GM18858 (cell line): ENCODE measurements around the gene COA5.
A peak's percentile ranks its signal among the peaks of the same experiment; 100 is the strongest.

Experiments
- ATAC-seq: cut with Tn5 transposase; IDR thresholded peaks from one replicate; pipeline ENCODE4 v1.9.1; 2021; ENCODE audit not compliant: unreplicated experiment

The COA5 gene

DNA sequence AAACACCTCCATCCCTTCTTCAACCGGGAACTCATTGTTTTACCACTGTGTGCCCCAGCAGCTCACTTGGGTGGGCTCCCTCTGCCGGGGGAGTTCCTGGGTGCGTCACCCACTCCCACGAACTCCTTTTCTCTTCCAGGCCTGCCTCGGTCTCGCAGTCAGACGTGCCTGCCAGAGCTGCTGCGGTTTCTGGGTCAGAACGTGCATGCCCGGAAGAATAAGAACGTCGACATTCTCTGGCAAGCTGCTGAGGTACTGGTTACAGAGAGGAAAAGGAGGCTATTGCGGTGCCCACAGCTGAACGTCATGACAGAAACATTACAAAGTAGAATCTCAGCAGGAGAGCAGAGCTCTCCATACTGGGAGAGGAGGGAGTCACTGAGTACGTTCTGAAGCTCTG lies 35.6 kb downstream of the COA5 start:
- ATAC-seq, result no peak

DNA sequence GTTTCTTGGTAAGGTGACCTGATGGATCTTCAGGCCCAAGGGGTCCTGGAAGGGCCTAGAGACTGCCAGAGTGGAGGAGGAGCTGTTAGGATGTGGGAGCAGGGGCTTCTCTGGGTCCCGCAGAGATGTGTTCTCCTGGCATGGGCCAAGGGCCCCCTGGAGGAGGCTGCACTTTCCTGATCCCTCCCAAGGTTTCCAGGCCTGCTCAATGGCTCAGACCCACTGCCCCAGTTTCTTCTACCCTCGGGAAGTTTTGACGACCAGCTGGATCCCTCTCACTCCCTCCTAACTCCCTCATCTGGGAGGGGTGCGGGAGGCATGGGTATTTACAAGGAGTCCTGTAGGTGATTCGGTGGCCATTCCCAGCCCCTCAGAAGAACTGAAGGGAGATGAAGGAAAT lies 36.1 kb downstream of the COA5 start:
- ATAC-seq, result no peak

DNA sequence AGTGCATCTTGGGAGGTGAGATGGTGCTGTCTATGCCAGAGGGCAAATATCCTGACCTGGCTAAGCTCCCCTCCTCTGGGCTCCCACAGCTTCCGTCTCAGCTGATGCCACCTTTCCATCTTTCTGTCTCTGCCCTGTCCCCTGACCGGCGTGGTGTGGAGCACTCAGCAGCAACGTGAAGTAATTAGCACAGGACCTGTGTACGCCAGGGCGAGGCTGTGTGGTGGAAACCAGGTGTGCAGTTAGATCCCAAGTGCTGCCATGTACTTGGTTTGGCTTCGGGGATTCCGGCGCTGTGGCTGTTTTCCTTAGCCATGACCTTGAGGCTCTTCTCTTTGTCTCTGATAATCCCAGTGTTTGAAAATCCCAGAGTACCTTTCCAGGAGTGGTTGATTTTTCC lies 36.5 kb downstream of the COA5 start:
- ATAC-seq, result no peak

DNA sequence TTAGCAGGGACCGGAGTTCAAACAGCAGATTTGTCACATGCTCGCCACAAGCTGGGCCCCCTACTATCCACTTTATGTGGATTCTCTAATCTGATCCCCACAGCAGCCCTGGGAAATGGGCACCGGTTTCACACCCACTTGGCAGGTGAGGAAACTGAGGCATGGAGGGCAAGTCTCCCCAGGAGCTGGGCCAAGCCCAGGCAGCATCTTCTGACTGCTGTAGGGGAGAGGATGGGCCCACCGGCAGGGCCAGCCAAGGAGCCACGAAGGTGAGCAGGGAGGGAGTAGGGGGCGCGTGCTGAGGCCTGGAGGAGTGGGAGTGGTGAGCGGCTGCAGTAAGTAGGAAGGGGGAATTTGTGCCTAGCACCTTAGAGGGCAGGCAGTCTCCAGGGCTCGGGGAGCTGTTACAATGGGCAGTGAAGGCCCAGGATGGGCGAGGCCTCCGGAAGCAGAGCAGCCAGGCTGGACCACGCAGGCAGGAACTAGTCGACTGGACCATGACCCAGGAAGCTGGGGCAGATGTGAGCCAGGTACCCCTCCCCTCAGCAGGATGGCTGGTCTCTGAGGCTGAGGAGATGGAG lies 37.1 kb downstream of the COA5 start:
- ATAC-seq, result no peak

DNA sequence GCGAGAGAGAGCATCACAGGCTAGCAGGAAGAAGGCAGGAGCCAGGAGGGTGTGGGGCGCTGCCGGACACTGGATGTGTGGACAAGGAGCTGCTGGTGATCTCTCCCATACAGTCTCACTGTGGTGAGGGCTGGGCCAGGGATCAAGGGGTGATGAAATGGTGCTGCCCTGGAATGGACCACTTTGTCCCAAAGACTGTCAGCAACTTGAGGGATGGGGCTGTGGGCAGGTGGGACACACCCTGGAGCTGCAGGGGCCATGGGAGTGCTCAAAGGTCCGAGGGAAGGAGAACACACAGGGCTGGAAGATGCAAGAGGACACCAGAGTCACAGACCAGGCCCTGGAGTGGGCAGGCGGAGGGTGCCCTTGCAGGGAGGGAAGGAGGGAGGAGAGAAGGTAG lies 38.0 kb downstream of the COA5 start:
- ATAC-seq, result no peak

DNA sequence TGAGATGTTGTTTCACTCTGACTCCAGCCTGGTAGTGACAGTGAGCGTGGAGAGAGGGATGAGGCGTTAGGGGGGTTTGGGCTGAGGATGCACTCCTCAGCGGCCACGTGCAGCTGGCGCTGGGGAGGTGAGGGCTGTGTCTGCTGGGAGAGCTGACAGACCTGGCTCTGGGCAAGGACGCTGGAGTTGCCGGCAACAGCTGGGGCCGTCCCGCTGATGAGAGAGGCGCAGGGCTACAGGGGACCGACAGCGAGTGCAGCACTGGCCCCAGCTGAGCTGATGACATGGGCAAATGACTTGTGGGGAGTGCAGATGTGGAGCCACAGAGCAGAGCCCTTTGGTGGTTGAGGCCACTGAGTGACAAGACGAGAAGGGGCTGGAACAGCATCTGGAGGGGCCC lies 38.4 kb downstream of the COA5 start:
- ATAC-seq, result no peak

DNA sequence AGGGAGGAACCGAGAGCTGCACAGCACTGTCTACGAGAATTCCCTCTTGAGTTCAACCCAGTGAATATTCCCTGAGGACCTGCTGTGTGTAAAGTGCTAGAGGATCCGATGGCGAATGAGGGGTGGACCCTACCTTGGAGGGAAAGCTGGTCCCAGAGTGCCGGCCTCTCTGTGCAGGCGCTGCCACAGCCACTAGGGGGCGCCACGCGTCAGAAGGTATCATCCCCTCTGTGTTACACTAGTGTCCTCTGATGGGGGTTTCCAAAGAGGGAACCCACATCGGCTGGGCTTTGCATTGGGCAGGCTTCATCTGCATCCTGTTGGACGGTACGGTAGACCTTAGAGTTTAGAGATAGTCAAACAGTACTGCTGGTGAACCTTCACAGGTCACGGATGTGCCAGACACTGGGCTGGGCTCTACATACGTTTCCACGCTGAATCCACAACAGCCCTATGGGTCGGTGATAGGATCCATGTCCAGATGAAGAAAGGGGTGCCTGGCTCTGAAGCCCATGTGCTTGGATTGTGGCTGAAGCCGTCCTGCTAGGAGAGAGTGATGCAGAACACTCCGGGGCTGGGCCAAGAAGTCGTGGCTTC lies 39.0 kb downstream of the COA5 start:
- ATAC-seq, result no peak

DNA sequence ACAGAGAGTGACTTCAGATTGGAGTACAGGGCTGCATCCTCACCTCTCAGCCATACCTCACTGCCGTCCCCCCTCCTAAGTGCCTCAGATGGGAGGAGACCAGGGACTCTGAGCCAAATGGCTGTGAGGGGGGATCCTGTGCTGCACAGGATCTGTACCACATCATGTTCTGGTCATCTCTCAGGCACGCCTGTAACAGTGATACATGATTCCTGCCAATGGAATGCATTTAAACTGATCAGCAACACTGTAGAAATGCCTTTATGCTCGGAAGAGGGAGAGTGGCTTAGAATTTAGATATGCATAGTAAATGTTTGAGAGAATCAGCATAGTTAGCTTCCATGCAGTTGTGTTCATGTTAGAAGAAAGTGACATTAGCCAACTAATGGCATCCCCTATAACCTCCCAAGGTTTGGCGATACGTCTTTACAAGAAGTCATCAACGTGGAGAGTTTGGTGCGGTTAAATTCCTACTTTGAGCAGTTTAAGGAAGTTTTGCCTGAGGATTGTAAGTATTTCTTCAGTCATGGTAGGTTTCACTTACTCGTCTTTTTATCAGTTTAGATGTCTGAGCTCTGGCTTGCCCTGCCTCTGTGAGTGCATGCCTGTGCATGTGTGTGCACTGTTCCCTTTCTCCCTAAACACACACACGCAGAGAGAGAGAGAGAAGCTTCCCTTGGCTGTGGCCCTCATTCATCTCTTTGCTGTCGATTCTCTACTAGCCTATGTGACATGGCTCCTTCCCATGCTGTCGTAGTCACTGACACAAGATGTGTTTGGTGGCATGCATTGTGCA lies 40.0 kb downstream of the COA5 start:
- ATAC-seq, result no peak

DNA sequence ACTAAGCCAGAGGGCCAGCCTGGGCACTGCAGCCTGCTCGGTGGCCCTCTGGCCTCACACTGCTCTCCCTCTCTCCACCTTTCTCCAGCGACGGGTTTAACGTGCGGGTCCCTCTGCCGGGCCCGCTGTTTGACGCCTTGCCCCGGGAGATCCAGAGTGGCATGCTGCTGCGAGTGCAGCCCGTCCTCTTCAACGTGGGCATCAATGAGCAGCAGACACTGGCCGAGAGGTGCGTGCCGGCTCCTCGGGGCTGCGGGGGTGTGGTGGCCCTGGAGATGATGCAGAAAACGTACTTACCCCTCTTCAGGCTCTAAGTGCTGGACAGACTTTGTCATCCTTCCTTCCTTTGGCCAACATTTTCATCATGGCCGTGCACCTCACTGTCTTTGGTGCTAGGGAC lies 42.4 kb downstream of the COA5 start:
- no peak for ATAC-seq

DNA sequence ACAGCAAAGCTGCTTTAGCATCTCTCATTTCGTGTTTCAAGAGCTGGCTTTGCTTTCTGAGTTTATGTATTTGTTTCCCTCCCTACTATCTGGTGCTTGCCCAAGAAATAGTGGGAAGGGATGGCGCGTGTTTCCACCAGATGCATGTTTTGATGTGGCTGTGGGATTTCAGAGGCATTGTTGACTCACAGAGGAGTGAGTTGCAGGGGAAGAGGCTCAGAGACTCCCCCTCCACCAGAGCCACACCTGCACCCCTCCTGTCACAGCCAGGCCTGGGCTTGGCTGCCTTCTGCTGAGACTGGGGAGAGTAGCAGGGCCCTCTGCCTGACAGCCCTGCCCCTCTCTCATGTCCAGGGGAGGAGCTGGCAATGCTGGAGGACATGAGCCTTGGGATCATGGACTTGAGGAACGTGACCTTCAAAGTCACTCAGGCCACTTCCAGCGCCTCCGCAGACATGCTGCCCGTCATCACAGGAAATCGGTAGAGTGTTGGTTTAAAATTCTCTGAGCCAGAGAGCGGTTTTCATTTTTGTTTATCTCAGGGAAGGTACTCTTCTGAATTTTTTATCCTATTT lies 42.9 kb downstream of the COA5 start:
- no peak for ATAC-seq

DNA sequence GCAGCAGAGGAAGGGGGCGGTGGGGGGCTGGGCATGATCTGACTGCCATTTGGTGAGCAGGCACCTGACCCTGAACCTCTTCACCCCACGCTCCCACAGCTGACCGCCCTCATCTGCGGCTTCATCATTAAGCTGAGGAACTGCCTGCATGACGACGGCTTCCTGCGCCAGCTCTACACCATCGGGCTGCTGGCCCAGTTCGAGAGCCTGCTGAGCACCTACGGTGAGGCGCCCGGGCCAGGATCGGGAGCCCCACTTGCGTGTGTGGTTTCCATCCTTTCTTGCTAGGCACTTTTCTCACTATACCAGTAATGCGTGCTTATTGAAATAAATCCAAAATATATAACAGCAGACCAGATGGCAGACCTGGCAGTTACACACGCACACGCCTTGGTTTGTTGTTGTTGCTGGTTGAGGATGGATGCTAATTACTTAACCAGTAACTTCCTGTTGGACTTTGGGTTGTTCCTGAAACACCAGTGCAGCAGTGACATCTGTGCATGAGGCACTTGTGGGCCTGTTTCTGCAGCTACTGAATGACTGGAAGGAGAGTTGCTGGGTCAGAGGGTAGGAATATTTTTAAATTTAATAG lies 43.7 kb downstream of the COA5 start:
- ATAC-seq, result no peak

DNA sequence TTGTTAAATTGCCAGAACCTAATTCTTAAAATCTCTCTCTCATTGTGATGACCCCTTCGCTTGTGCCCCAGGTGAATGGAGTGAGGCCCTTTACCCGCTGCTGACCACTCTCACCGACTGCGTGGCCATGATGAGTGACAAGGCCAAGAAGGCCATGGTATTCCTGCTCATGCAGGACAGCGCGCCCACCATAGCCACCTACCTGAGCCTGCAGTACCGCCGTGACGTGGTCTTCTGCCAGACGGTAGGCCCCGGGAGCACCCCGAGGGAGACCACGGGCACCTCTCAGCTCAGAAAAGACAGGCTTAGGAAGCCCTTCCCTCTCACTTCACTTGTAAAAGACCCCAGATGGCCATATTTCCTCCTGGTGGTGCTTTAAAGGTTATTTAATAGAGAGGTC lies 44.9 kb downstream of the COA5 start:
- ATAC-seq, result no peak

DNA sequence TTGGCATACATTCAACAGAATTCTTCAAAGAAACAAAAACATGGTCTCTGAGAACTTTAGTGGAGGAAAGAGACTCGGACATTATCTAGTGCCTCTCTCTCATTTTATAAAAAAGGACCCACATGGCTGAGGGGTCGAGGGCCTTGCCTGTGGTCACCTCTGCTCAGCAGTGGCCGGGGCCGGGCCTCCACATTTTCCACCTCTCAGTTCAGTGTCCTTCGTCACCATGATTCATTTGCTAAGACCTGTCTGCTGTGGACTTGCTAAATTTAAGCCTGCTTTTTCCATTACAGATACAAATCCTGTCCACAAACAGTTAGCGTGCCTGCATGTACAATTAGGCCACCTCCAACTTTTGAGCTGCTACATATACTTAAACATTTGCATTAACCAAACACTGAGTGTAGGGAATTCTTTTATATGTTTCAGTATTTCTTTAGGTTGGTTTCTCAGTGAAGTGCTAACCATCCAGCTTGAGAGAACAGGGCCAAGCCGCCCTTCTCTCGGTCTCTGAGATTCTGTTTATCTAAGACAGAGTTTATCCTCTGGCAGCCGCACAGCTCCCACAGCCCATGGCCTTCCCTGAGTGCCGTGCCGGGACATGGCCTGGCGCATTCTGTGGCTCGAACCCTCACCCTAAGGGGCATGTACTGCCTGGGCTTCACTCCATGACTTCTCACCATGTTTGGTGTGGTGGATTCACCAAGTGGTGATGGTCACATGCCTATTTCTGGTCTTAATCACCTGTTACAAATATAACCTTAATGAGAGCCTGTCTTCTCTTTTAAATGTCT lies 46.2 kb downstream of the COA5 start:
- no peak for ATAC-seq

DNA sequence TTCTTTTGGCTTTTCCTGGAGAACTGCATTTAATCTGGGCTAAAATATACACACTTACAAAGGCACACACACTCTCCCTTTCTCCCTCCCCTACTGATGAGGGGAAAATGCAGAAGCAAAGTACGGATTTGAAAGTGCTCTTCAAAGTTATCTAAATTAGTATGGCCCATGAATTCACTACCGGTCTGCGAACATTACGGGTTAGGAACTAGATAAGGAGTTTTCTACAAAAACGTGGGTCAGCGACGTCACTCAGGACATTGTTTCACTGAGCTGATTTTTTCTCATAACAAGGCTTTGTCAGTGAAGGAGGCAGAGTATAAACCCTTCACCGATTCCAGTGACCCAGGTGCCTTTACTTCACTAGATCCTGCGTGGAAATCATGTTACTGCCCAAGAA lies 47.3 kb downstream of the COA5 start:
- no peak for ATAC-seq

DNA sequence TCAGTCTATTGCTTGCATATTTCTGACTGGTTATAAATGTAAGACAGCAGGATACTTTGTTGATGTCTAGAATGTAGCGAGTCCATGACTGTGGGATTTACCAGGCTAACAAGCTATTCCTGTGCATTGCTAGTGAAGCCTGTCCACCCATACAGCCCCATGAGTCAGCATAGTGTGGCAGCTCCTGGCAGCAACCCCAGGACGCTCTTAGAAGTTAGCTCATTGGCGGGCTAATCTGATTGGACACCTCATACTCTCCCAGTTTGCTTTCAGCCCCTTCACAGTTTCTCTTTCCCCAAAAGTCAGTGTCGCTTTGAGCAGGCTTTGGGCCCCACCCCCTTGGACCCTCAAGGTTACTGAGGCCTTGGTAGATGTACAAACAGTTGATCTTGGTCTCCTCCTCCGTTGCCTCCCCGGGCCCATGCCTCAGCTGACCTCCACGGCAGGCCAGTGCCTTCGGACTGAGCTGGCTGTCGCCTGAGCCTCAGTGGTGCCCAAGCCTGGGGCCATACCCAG lies 48.0 kb downstream of the COA5 start:
- no peak for ATAC-seq

DNA sequence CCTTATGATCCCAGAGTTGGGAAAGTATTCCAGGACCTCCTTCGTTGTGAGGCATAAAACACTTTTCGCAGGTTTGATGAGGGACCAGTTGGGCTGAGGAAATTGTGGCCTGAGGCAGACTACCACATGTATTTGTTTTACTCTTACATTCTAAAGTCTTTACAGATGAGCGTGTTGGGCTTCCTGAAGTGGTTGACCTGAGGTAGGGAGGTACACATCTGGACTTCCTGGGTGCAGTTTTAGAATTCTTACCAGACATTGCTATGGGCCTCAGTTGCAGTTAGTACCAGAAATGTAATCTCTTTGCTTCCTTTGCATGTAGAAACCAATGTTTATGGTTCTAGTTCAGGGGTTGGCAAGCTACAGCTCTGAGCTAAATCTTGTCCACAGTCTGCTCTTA lies 48.7 kb downstream of the COA5 start:
- ATAC-seq, result no peak

DNA sequence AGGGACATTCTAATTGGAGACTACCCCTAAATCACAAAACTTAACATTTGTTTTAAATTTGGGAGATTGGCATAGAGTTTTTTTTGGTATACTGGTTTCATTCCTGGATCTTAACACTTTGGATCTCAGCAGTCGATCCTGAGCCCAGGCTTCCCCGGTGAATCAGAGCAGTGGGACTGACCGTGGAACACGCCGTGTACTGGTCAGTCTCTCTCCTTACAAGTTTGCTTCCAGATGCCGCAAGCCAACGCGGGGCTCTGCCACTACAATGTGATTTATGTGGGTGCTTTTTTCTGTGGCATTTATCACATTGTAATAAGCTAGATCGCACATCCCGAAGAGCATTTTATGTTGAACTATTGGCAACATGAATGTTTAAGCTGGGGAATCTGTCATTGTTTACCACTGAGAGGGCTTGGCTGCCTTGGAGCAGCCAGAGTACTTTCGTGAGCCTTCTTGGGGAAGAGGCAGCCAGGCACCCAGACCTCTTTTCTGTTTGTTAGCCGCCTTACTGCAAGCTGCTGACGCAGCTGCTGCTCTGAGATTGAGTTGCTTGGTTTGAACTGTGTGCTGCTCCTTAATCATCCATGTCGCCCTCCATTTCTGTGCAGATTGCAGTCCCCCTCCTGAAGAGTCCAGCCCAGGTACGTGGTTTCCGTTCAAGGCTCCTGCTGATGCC lies 49.3 kb downstream of the COA5 start:
- no peak for ATAC-seq

DNA sequence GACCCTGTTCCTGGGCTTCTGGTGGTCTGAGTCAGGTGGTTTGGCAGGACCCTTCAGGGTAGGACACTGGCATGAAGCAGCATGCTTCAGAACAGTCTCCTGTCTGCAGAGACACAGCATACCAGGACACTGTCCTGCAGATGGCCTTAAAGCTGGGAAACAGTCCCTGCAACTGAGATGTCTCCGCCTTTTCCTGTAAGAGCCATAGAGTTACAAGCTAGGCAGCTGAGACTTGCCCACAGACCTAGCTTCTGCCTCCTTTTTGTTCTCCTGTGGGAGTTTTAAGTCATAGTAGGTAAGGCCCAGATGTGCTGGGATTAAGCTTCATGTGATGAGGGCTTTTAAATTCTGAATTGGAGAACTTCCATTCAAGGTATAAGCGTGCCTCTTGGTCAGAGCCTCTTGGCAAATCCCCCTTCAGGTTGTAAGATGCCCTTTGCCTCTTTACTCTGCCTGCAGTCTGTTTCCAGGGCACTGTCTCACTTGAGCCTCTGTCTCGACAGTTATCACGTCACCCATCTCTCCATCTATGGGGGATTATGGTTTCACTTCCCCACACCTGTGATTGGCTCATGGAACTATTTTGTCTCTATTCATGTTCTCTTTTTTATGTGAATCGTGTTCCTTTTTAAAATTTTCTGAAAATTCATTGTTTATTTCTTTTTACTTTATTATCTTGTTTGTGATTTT lies 51.8 kb downstream of the COA5 start:
- peak; percentile 56 for ATAC-seq

DNA sequence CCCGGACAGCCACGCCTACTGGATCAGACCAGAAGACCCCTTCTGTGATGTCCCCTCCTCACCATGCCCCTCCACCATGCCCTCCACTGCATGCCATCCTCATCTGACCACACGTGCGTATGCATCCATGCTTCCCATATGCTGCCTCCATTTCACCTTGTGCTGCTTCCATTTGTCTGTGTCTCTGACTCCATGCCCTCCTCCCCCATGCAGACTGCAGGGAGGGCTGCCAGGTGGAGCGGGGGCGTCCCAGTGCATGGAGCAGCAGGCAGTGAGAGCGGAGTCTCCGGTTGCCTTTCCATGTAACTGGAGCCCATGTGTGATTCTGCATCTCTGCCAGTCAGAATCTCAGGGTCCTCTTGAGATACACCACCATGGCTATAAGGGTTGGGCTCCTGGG lies 52.6 kb downstream of the COA5 start:
- ATAC-seq, result no peak
